Left cardiac atrium (tissue), 4 donors: ENCODE measurements around the gene WFS1. TPM values are rescaled to one million over a fixed set of nuclear protein-coding genes. Genes with fewer than 3 reads are reported as not detected.
A peak's percentile ranks its signal among the peaks of the same experiment; 100 is the strongest.

ENCODE experiments used
- ATAC-seq, 2 donors: fragments of 200-7000 bp; cut with Tn5 transposase; one replicate each; pipeline ENCODE4 v1.9.1; 2020; ENCODE audit warnings: mild to moderate bottlenecking in 2 of 2, moderate library complexity in 2 of 2
- DNase-seq: peaks from one replicate; pipeline ENCODE4 v3.0.0-alpha.2; 2020
- intact Hi-C, 2 donors: fragments of 100-400 bp; cut with DNase I; formaldehyde crosslinking; loops; one replicate each; pipeline versions ENCODE4 v1.14.1 to v1.15.1; 2022 to 2023
- total RNA-seq, 2 donors: library from RNA; stranded (reverse); fragmentation: NEBNext Ultra II Directional; extraction: Animal tissue kit (Norgen Biotek cat#: 25700); gene quantifications; one replicate each; pipeline ENCODE4 v1.2.1, GENCODE V29; 2021
- donor health status: DM: no; HTN: yes; CAD: no.
- donor health status: DM: no; HTN: yes; CAD: no; lungs with severe emphysema.
- donor health status: DM: yes; HTN: yes; CAD: no.
- donor health status: Dilated cardiomyopathy.

Gene WFS1
- total RNA-seq, 2 donors from 2014 or later, result 66.0 to 68.0 TPM

GRCh38 chr4:6253111-6253510 is 16.5 kb upstream of the WFS1 start:
- intact Hi-C loops, result no loop called here
- DNase-seq, result no peak

GRCh38 chr4:6253961-6254360 is 15.7 kb upstream of the WFS1 start:
- ATAC-seq, result no peak
- DNase-seq, result no peak
- intact Hi-C loops, result no loop called here

More at GRCh38 chr4:6253111-6253510, 16.5 kb upstream of the WFS1 start:
- no peak for ATAC-seq

- intact Hi-C loops, result no loop called here
- ATAC-seq, result no peak
- no peak for DNase-seq
Observed at GRCh38 chr4:6256141-6256540, 13.5 kb upstream of the WFS1 start.

- DNase-seq (no peak), ATAC-seq (peak in 1 of 2 donors; percentile 42)
- intact Hi-C loops, result no loop called here
Observed at GRCh38 chr4:6257247-6258025, 12.2 kb upstream of the WFS1 start.

- no peak for ATAC-seq
- intact Hi-C loops, result no loop called here
Observed at GRCh38 chr4:6258026-6258360, 11.7 kb upstream of the WFS1 start.

GRCh38 chr4:6258741-6259140 is 10.9 kb upstream of the WFS1 start:
- no peak for ATAC-seq
- intact Hi-C loops, result no loop called here
- DNase-seq, result no peak

More at GRCh38 chr4:6258026-6258360, 11.7 kb upstream of the WFS1 start:
- DNase-seq, result no peak

GRCh38 chr4:6259886-6260285 is 9.8 kb upstream of the WFS1 start:
- intact Hi-C loops, result loop anchor here in 1 of 2 donors (5.0 kb wide), 1 partner anchor 67 kb away; no protein-coding TSS in a partner anchor
- ATAC-seq, result no peak
- no peak for DNase-seq

- DNase-seq (no peak), ATAC-seq (no peak)
- intact Hi-C loops, result loop anchor here in 1 of 2 donors (5.0 kb wide), 1 partner anchor 65 kb away; no protein-coding TSS in a partner anchor
Observed at GRCh38 chr4:6262176-6262575, 7.5 kb upstream of the WFS1 start.

- ATAC-seq, result no peak
- no peak for DNase-seq
Observed at GRCh38 chr4:6262847-6263487, 6.7 kb upstream of the WFS1 start.

GRCh38 chr4:6263526-6264224 is 6.0 kb upstream of the WFS1 start:
- intact Hi-C loops, result loop anchor here (1.0 to 5.0 kb wide), 2 partner anchors 63 to 64 kb away; no protein-coding TSS in a partner anchor
- ATAC-seq, result no peak
- no peak for DNase-seq

More at GRCh38 chr4:6262847-6263487, 6.7 kb upstream of the WFS1 start:
- intact Hi-C loops, result loop anchor here in 1 of 2 donors (5.0 kb wide), 1 partner anchor 64 kb away; no protein-coding TSS in a partner anchor

- intact Hi-C loops, result loop anchor here (1.0 to 5.0 kb wide), 2 partner anchors 62 to 63 kb away; no protein-coding TSS in a partner anchor
- DNase-seq (peak; percentile 57), ATAC-seq (peak; percentile 56 to 84)
Observed at GRCh38 chr4:6264225-6264540, 5.5 kb upstream of the WFS1 start.

- DNase-seq (no peak), ATAC-seq (no peak)
- intact Hi-C loops, result loop anchor here in 1 of 2 donors (5.0 kb wide), 1 partner anchor 42 kb away; no protein-coding TSS in a partner anchor
Observed at GRCh38 chr4:6265546-6265945, 4.1 kb upstream of the WFS1 start.

- no peak for ATAC-seq
- intact Hi-C loops, result loop anchor here in 1 of 2 donors (5.0 kb wide), 1 partner anchor 40 kb away; no protein-coding TSS in a partner anchor
Observed at GRCh38 chr4:6267573-6267972, 2.1 kb upstream of the WFS1 start.

GRCh38 chr4:6268650-6269615 is 717 bp upstream of the WFS1 start:
- DNase-seq (no peak), ATAC-seq (no peak)
- intact Hi-C loops, result loop anchor here in 1 of 2 donors (5.0 kb wide), 1 partner anchor 38 kb away; no protein-coding TSS in a partner anchor

More at GRCh38 chr4:6267573-6267972, 2.1 kb upstream of the WFS1 start:
- DNase-seq, result no peak

GRCh38 chr4:6270636-6271121 is 1.0 kb downstream of the WFS1 start:
- no peak for ATAC-seq

GRCh38 chr4:6271206-6271605 is 1.6 kb downstream of the WFS1 start:
- intact Hi-C loops, result no loop called here
- no peak for DNase-seq
- ATAC-seq, result no peak

More at GRCh38 chr4:6270636-6271121, 1.0 kb downstream of the WFS1 start:
- intact Hi-C loops, result no loop called here
- no peak for DNase-seq

GRCh38 chr4:6271701-6272465 is 2.2 kb downstream of the WFS1 start:
- DNase-seq, result peak; percentile 50
- intact Hi-C loops, result no loop called here
- peak in 1 of 2 donors; percentile 5 for ATAC-seq
